GM19193 (cell line): Measurements from ENCODE around the gene VSIG8.

Source experiments
- POLR2A ChIP-seq: IDR thresholded peaks from 4 replicates; pipeline ENCODE4 v1.6.1; 2011; ENCODE audit not compliant: insufficient read depth, insufficient read length; ENCODE audit errors: extremely low read depth

The VSIG8 gene

GRCh38 chr1:159804924-159805323 lies 57.5 kb downstream of the VSIG8 start:
- TF ChIP-seq POLR2A: no peak
